ENCODE measurements around the gene DDX17. TPM values are rescaled to one million over a fixed set of nuclear protein-coding genes. Genes with fewer than 3 reads are reported as not detected.

The DDX17 gene
- total and polyA plus RNA-seq, 2 experiments from 2014 or later, result 60.4 to 682 TPM

- no peaks in the 10 kb centered on the region for H3K36me3 ChIP-seq
- H3K27ac ChIP-seq, result peak overlapping the region; percentile 73
- peaks cover 9% of the 10 kb centered on the region for H3K4me1 ChIP-seq (ENCODE audit: low read depth)
- DNase-seq (ENCODE audit: low read depth in 1 of 2, low spot score in 1 of 2), result peak in 1 of 2 donors; percentile 53
- H3K9me3 ChIP-seq (ENCODE audit: low read depth), result no peaks in the 10 kb centered on the region
- H3K4me3 ChIP-seq, result no peak overlapping the region
- H3K27me3 ChIP-seq, result no peaks in the 10 kb centered on the region
- no peak for TF ChIP-seq CTCF (IDR thresholded peaks at IDR 0.05; ENCODE audit: low read depth, low read length)
Observed at GRCh38 chr22:38442967-38443627, 63.0 kb downstream of the DDX17 start.

GRCh38 chr22:38441620-38442287 lies 64.4 kb downstream of the DDX17 start:
- no peaks in the 10 kb centered on the region for H3K36me3 ChIP-seq
- H3K27ac ChIP-seq, result no peak overlapping the region
- H3K9me3 ChIP-seq (ENCODE audit: low read depth), result no peaks in the 10 kb centered on the region
- no peak for TF ChIP-seq CTCF (IDR thresholded peaks at IDR 0.05; ENCODE audit: low read depth, low read length)
- no peak overlapping the region for H3K4me3 ChIP-seq
- peaks cover 9% of the 10 kb centered on the region for H3K4me1 ChIP-seq (ENCODE audit: low read depth)
- H3K27me3 ChIP-seq, result no peaks in the 10 kb centered on the region
- DNase-seq (ENCODE audit: low read depth in 1 of 2, low spot score in 1 of 2), result no peak

- TF ChIP-seq CTCF (IDR thresholded peaks at IDR 0.05; ENCODE audit: low read depth, low read length), result no peak
- H3K9me3 ChIP-seq (ENCODE audit: low read depth), result no peaks in the 10 kb centered on the region
- peaks cover 14% of the 10 kb centered on the region for H3K4me1 ChIP-seq (ENCODE audit: low read depth)
- no peak overlapping the region for H3K27ac ChIP-seq
- H3K36me3 ChIP-seq, result no peaks in the 10 kb centered on the region
- H3K27me3 ChIP-seq, result no peaks in the 10 kb centered on the region
- no peak for DNase-seq (ENCODE audit: low read depth in 1 of 2, low spot score in 1 of 2)
- no peak overlapping the region for H3K4me3 ChIP-seq
Observed at GRCh38 chr22:38440747-38441350, 65.3 kb downstream of the DDX17 start.

- Histone ChIP-seq H3K27me3 (no peaks in the 10 kb centered on the region), H3K4me3 (no peak overlapping the region), H3K27ac (no peak overlapping the region), H3K9me3 (ENCODE audit: low read depth) (no peaks in the 10 kb centered on the region), H3K36me3 (no peaks in the 10 kb centered on the region), H3K4me1 (ENCODE audit: low read depth) (peaks cover 9% of the 10 kb centered on the region)
- no peak for TF ChIP-seq CTCF (IDR thresholded peaks at IDR 0.05; ENCODE audit: low read depth, low read length)
- DNase-seq (ENCODE audit: low read depth in 1 of 2, low spot score in 1 of 2), result no peak
Observed at GRCh38 chr22:38437416-38437815, 68.7 kb downstream of the DDX17 start.

- Histone ChIP-seq H3K9me3 (ENCODE audit: low read depth) (no peaks in the 10 kb centered on the region), H3K4me3 (no peak overlapping the region), H3K27me3 (no peaks in the 10 kb centered on the region), H3K27ac (no peak overlapping the region), H3K36me3 (no peaks in the 10 kb centered on the region), H3K4me1 (ENCODE audit: low read depth) (peaks cover 9% of the 10 kb centered on the region)
- no peak for TF ChIP-seq CTCF (IDR thresholded peaks at IDR 0.05; ENCODE audit: low read depth, low read length)
- DNase-seq (ENCODE audit: low read depth in 1 of 2, low spot score in 1 of 2), result no peak
Observed at GRCh38 chr22:38436629-38437395, 69.3 kb downstream of the DDX17 start.
